T-helper 2 cell treated with Interferon-gamma antibody and Interleukin-4, amounts not matched to agents 100 ng/mL and 5 ng/mL, for 36 hours (primary cell): Measurements from ENCODE around the gene RELB. TPM values are rescaled to one million over a fixed set of nuclear protein-coding genes. Genes with fewer than 3 reads are reported as not detected.

Experiments used
- intact Hi-C: fragments of 100-400 bp; cut with micrococcal nuclease; formaldehyde crosslinking; loops from one replicate; pipeline ENCODE4 v1.15.1; 2023
- total RNA-seq: library from RNA; stranded (reverse); gene quantifications from 2 replicates; pipeline ENCODE4 v1.2.3, GENCODE V29; 2022

Gene RELB
- total RNA-seq, 1 donor from 2014 or later: 33.1 TPM

DNA sequence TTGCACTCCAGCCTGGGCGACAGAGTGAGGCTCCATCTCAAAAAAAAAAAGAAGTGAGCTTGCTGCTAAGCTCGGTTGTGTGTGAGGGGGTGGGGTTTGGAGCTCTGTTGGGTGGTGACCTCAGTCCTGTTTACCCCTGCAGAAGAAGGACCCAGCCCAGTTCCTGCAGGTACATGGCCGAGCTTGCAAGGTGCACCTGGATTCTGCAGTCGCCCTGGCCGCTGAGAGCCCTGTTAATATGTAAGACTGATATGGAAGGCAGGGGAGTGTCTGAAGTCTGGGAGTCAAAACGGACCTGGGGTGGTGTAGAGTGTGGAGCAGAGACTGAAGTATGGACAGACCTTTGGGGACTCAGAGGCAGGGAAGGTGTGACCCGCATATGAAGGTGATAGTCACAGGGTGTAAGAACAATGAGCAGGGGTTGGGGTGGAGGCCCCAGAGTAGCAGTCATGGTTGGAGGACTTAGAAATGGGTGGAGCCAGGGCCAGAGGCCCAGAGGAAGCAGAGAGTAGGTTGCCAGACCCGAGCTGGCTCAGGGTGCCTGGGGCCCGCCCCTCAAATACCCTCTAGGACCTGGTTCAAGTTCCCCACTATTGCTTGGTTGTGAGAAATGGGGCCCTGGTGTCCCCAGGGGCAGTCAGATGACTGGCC lies 50.8 kb downstream of the RELB start:
- intact Hi-C loops: no loop called here

DNA sequence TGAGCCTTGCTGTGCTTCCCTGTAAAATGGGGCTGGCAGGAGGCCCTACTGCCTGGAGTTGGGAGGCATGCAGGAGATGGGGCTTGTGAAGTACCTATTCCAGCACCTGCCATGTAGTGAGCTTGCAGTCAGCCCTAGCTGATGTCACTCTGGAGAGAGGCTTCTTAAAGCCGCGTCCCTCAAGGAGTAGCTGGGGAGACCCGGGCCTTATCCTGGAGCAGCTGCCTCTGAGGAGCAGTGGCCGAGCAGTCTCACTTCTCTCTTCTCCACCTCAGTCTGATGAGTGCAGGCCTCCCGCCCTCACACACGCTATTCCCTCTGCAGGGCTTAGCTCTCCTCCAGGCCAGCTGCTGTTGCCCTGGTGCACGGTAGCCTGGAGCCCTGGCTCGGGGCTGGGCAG lies 55.6 kb downstream of the RELB start:
- intact Hi-C loops: no loop called here

DNA sequence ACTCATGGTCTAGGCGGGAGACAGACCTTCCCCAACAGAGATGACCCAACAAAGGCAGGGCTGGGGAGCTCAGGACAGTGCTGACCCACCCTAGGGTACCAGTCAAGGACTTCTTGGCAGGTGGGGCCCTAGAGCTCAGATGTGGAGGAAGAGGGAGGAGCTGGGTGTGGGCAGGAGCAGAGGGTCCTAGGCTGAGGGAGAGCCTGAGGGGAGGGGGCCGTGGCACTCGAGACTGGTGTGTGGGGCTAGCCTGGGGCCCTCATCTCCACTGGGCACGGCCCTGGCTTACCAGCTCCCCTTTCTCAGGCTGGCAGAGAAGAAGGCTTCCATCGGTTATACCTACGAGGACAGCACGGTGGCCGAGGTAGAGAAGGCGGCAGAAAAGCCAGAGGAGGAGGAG lies 56.2 kb downstream of the RELB start:
- intact Hi-C loops: no loop called here

DNA sequence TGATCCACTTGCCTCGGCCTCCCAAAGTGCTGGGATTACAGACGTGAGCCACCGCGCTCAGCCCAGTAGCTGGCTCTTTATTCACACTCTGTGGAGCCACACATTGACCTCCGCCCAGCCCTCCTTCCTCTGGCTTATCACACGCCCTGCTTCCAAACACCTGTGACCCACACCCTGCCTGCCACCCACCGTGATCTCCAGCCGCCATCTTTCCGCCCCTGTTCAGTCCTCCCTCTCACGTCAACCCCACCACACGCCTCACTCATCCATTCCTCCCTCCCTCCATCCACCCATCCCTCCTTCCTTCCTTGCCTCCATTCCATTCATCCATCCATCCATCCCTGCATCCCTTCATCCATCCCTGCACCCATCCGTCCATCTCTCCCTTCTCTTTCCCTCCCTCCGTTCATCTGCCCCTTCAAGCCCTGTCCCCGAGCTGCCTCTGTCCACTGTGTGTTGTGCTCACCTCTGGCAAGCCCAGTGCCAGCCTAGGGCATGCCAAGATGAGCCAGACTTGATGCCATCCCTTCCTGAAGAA lies 57.4 kb downstream of the RELB start:
- intact Hi-C loops: loop anchor here (1.0 kb wide), 1 partner anchor 69 kb away; no protein-coding TSS in a partner anchor

DNA sequence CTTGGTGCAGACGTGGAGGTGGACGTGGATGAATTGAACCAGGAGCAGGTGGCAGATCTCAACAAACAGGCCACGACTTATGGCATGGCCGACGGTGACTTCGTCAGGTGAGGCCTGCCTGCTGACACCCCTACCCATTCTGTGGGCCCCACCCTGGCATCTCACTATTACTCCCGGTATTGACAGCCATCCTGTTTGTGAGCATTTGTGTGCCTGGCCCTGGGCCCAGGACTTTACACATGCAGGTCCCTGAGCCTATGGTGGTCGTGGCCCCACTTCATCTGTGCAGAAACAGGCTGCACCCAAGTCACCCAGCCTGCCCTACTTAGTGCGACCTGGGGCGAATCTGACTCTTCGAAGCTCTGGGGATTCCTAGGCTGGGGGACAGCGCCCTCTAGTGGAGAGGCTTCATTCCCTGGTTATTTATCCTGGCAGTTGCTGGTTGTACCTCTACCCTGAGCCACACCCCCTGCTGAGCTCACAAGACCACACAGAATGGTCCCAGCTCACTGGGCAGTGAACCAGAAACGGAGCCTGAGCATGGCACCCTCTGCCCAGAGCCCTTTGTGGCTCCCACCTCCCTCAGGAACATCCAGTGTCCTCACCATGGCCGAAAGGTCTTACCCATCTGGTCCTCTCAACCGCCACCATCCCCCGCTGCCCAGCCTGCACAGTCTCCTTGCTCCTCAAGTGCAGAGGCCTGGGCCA lies 58.1 kb downstream of the RELB start:
- intact Hi-C loops: loop anchor here (1.0 kb wide), 1 partner anchor 70 kb away; no protein-coding TSS in a partner anchor

DNA sequence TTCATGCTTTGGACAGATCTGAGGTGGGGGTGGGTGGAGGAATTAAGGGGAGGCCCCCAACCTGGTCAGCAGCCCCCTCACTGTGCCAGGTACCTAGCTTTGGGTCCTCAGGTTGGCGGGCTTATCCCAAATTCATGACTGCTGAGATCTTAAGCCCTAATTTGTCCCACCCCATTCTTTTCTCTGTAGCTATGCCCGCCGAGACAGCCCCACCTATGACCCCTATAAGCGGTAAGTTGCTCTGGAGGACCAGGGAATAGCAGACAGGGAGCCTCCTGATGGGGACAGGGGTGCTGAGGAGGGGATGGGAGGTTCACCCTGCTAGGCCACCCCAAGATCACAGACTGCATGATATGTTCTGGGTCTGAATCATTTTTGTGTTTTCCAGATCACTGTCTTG lies 60.7 kb downstream of the RELB start:
- intact Hi-C loops: no loop called here

DNA sequence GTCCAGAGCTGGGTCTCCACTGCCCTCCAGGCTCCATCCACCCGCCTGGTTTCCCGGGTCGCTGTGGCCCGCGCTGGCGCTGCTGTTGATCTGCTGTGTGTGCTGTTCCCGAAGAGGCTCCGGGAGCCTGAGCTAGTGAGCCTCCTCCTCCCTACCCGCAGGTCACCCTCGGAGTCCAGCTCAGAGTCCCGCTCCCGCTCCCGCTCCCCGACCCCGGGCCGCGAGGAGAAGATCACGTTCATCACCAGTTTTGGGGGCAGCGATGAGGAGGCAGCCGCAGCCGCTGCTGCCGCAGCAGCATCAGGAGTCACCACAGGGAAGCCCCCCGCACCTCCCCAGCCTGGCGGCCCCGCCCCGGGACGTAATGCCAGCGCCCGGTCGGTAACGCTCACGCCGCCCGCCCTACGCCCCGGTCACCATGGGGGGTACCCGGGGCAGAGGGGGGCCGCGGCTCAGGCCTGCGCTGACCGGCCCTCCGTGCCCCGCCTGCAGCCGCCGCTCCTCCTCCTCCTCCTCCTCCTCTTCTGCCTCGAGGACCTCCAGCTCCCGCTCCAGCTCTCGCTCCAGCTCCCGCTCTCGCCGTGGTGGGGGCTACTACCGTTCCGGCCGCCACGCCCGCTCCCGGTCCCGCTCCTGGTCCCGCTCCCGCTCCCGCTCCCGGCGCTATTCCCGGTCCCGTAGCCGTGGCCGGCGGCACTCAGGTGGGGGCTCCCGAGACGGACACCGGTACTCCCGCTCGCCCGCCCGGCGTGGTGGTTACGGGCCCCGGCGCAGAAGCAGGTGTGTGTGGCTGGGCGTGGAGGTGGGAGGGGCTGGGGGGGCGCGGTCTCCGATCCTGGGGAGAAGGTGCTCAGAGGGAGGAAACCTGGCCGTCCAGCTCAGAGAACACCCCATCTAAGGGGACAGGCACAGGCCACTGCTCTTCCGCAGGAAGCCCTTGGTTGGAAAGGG lies 62.9 kb downstream of the RELB start:
- intact Hi-C loops: no loop called here

DNA sequence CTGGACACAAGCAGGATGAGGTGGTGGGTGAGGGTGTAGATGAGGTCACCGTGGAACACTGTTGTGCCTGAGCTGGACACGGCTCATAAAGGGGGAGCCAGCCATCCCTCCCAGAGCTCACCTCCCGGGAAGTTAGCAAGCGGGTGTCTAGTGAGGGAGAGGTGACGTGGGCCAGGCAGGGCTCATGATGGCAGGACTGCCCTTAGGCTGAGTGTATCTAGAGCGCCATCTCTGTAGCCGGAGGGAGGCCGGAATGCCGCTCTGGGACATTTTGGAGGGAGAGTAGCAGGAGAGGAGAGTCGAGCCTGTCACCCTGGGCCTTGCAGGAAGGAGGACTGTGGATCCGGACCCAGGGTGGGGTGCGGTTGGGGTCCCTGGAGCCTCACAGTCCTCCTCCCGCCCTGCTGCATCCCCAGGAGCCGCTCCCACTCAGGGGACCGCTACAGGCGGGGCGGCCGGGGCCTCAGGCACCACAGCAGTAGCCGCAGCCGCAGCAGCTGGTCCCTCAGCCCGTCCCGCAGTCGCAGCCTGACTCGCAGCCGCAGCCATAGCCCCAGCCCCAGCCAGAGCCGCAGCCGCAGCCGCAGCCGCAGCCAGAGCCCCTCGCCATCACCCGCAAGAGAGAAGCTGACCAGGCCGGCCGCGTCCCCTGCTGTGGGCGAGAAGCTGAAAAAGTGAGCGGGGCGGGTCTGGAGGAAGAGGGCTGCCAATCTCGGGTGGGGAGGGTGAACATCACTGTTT lies 65.8 kb downstream of the RELB start:
- intact Hi-C loops: no loop called here

DNA sequence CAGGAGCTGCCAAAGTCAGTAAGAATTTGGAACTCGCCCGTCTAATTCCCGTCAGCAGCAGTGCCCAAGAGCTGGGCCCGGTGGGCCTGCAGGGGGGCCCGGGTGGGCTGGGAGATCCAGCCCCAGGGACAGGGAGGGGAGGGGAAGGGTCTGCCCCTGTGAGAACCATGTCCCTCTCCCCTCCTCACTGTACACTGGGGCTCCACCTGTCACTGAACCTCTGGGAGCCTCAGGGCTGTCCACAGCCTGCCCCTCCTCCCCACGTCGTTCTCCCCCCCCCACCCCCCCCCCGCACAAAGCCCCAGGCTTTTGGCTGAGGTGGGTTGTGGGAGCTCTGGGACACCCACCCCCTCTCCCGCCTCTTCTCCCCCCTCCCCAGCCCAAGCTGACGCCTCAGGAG lies 66.8 kb downstream of the RELB start:
- intact Hi-C loops: no loop called here

DNA sequence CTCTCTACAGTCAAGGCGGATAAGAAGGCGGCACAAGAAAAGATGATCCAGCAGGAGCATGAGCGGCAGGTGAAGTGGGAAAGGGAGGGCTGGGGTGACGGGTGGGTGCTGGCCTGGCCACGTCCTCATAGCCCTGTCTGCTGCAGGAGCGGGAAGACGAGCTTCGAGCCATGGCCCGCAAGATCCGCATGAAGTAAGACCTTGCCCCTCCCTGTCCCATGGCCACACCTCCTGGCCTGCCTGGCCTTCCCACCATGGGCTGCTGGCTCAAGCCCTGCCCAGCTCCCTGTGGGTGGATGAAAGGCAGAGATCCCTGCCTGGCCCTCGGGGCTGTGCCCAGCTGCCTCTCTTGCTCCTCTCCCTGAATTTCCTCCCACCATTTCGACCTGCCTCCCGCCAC lies 67.8 kb downstream of the RELB start:
- intact Hi-C loops: no loop called here

DNA sequence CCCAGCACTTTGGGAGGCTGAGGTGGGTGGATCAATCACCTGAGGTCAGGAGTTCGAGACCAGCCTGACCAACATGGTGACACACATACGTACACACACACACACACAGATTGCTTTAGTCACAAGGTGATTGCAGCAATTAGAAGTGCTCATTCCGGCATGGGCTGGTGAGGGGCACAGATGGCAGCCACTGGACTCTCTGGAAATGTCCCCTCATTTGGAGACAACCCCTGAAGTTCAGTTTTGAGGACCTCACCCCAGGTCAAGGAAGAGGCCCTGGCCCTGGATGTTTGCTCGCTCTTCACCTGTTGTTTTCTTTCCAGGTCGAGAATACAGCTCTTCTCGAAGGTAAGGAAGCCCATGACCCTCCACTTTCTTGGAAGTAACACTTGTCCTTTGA lies 69.0 kb downstream of the RELB start:
- intact Hi-C loops: no loop called here

DNA sequence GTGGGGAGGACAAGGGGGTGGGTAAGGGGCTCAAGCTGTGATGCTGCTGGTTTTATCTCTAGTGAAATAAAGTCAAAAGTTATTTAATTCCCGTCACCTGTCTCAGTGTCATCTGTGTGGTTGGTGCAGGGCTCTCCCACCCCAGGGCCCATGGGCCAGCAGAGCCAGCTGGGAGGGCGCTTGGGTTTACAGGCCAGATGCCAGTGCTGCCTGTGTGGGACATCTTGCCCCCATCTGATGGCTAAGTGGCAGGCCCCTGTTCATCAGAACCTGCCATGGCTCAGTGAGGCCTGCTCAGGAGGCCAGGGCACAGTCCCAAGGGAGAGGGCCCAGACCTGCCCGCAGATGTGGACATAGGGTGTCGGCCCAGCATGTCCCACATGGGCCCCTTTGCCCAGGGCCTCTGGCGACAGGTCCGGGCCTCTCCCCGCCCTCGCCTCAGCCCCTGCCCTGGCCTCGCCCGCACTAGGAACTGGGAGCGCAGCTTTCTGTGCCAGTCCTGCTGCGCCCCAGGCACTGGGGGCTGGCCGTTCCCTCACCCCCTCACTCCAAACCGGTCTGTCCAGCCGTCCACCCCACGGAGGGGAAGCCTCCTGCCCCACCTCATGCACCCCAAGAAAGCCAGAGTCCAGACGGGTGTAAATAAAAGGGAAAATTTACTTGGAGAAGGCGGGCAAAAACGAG lies 69.7 kb downstream of the RELB start:
- intact Hi-C loops: no loop called here

DNA sequence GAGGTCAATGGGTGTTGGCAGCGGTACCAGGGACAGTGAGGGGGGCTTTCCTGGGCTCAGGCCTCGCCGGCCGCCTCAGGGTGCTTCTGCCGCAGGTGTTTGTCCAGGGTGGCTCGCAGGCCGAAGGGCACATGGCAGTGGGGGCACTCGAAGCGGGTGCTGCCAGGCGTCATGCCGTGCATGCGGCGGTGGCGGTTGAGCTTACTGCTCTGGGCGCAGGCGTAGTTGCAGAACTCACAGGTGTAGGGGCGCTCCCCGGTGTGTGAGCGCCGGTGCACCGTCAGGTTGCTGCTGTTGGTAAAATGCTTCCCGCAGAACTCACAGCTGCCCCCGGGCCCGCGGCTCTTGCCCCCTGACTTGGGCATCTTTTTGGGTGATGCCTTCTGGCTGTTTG lies 70.3 kb downstream of the RELB start:
- intact Hi-C loops: no loop called here

DNA sequence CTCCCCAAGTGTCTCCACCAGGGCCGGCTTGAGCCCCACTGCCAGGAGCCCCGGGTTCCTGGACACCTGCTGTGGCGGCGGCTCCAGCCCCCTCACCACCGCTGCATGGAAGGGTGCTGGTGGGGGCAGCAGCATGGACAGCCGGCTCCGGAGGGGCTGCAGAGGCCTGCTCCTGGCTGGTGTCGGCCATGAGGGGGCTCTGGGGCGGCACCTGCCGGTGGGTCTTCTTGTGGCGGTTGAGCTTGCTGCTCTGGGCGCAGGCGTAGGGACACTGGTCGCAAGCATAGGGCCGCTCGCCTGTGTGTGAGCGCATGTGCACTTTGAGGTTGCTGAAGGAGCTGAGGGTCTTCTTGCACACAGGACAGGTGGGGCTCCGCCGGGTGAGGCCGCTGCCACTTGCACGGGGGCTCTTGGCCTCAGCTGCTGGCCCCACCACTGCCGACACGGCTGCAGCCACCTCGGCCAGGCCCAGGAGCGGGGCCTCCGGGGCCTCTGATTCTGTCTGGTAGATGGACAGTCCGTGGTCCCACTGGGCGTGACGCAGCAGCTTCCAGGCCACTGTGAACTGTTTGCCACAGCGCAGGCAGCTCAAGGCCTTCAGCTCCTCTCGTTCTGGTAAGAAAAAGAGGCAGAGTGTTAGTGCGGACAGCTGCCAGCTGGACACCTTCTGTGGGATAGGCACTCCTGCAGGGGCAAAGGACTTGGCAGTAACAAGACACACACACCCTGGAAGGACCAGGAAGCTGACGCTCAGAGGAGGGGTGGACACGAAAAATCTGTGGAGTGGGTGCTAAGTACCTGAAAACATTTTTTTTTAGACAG lies 70.9 kb downstream of the RELB start:
- intact Hi-C loops: no loop called here

DNA sequence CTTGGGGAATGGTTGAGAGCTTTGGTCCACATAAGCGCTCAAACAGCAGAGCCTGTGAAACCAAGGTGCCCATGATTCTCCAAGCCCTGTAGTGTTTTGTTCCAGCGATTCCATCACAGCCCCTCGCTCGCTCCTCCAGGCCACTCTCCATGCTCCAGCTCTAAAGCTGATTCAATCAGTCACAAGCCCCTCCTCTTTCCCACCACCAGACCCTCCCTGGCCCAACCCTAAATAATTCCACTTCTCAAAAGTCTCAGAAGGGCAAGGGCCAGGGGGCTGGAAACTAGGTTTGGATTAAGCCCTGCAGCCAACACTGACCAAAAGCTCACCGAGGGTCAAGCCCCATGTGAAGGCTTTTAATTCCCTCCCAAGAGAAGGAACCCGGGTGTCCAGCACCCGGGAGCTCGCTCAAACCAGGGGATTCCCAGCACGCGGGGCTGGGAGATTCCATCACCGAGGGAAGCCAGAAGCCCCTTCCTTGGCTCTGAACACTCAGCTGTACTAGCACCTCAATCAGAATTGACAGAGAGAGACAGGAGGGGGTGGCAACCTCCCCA lies 73.6 kb downstream of the RELB start:
- intact Hi-C loops: loop anchor here (5.0 kb wide), 1 partner anchor 102 kb away; the partner anchor contains the start of genes BLOC1S3 and TRAPPC6A

DNA sequence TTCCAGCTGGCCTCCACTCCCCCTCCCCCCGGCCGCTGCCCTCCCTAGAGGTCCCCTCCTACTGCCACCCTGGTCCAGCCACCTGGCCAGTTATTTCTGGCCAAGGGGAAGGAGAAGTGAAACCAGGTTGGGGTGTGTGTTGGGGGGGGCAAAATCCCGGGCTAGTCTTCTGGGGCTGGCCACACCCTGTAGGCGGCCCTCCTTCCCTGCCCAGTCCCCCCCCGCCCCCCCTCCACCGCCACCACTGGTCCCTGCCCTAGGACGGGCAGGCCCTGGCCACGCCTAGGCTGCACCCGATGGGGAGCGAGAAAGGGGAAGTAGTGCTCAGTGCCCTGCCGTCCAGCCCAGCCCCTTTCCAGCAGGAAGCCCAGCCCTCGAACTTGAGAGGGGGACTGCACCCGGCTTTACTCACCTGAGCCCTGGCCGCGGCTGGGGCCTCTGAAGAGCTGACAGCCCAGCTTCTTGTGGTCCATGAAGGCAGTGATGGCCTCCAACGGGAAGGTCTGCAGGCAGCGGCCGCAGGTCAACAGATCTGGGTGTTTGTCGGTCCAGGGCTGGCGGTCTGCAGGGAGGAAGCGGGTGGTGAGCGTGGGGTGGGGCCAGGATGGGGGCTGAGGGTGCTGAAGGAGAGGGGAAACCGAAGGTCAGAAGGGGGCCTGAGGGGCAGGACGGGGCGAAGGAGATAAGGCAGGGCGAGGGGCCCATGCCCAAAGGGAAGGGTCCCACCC lies 74.2 kb downstream of the RELB start:
- intact Hi-C loops: loop anchor here (1.0 to 5.0 kb wide), 3 partner anchors 16 to 102 kb away; partner anchors contain the start of genes BLOC1S3, CLASRP and TRAPPC6A

DNA sequence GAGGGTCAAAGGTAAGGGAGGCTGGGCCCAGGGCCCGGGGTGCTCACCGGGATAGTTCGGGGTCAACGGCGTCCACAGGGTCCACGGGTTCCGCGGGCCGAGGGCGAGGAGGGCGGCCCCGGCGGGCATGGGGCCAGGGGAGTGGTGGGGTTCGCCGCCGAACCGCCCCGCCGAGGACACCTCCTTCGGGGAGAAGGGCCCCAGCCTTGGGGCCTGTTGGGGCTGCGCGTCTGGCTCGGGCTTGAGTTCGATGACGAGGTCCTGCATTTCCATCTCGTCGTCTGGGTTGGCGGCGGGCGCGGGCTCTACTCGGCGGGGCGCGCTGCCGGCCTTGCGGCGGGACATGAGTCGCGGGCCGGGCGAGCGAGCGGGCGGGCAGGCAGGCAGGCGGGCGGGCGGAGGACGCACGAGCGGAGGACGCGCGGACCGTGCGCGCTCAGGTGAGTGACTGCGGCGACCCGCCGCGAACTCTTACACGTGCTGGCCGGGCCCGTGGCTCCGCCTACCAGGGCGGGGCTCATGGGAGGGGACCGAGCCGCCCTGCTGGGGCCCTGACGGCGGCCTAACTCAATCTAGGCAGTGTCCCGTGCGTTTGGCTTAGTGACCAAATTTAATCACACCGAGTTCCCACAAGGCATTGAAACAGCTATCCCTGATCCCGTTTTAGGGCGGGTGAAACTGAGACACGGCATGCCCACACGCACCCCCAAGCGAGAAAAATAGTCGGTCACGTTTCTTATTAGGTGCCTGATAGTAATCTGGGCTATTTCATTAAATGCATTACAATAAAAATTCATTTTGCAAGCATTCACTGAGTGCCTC lies 75.0 kb downstream of the RELB start, which contains the start of gene ZNF296:
ZNF296 (minus strand) TSS at position 450 of the 822 bp plus-strand sequence; CDS start at position 345, 105 bp downstream.
- intact Hi-C loops: loop anchor here (1.0 to 5.0 kb wide), 3 partner anchors 15 to 101 kb away; partner anchors contain the start of genes BLOC1S3, CLASRP and TRAPPC6A
